Muscle of leg (tissue), 11 donors: ENCODE measurements around the gene ALOX5. TPM values are rescaled to one million over a fixed set of nuclear protein-coding genes. Genes with fewer than 3 reads are reported as not detected.

Experiments used
- DNase-seq: peaks from one replicate; pipeline ENCODE4 v3.0.0; 2013
- H3K27ac ChIP-seq: one replicate; pipeline ENCODE4 v1.5.1; 2013; ENCODE audit warnings: mild to moderate bottlenecking, low read length, control low read depth
- H3K27me3 ChIP-seq: one replicate; pipeline ENCODE4 v1.6.1; 2013; ENCODE audit warnings: low read length; ENCODE audit not compliant: control insufficient read depth, insufficient read depth
- H3K36me3 ChIP-seq: one replicate; pipeline ENCODE4 v1.6.1; 2013; ENCODE audit warnings: low read length; ENCODE audit not compliant: control insufficient read depth, insufficient read depth
- H3K4me1 ChIP-seq: one replicate; pipeline ENCODE4 v1.6.1; 2013; ENCODE audit warnings: low read length; ENCODE audit not compliant: control insufficient read depth, insufficient read depth
- H3K4me3 ChIP-seq: one replicate; pipeline ENCODE4 v1.5.1; 2013; ENCODE audit warnings: low read length, control low read depth
- H3K9me3 ChIP-seq: replicated peaks from 2 replicates; pipeline ENCODE4 v1.6.1; 2013; ENCODE audit warnings: low read depth, low read length; ENCODE audit not compliant: control insufficient read depth
- WGBS: methylation state at CpG from one replicate; pipeline ENCODE4 v1.1.5; 2013; ENCODE audit warnings: missing lambda C conversion rate; ENCODE audit not compliant: insufficient coverage; 5-methylcytosine and 5-hydroxymethylcytosine counted together
- polyA plus RNA-seq, 8 donors: library from polyadenylated mRNA; unstranded; fragments of 120-200 nt; gene quantifications; one replicate each; pipeline versions ENCODE4 v1.2.1 to v1.2.3, GENCODE V29; 2013; ENCODE audit warnings: inconsistent platforms in 1 of 8, low replicate concordance in 1 of 8; ENCODE audit not compliant: insufficient read length in 8 of 8, insufficient read depth in 1 of 8
- total RNA-seq: library from RNA; stranded (reverse); fragments of 120-200 nt; gene quantifications from one replicate; pipeline ENCODE4 v1.2.4, GENCODE V29; 2013

ALOX5 gene
- total and polyA plus RNA-seq, 9 donors = 0.58 to 1.9 (median 1.2) TPM

- Histone ChIP-seq H3K9me3 (no peaks in the 10 kb centered on the region), H3K36me3 (no peaks in the 10 kb centered on the region), H3K27me3 (peaks cover 10% of the 10 kb centered on the region), H3K4me3 (no peak overlapping the region), H3K4me1 (peaks cover 74% of the 10 kb centered on the region), H3K27ac (no peak overlapping the region)
- DNase-seq = no peak
- 70% methylated on average over 2 of the region's 9 CpGs for WGBS
Measured at GRCh38 chr10:45422866-45423659, 49.0 kb downstream of the ALOX5 start.

GRCh38 chr10:45423976-45424499, 50.0 kb downstream of the ALOX5 start:
- no peaks in the 10 kb centered on the region for H3K36me3 ChIP-seq
- no peaks in the 10 kb centered on the region for H3K9me3 ChIP-seq
- DNase-seq = no peak
- peaks cover 76% of the 10 kb centered on the region for H3K4me1 ChIP-seq
- WGBS = 84% methylated on average over 7 of the region's 7 CpGs
- no peak overlapping the region for H3K4me3 ChIP-seq
- H3K27ac ChIP-seq = no peak overlapping the region
- H3K27me3 ChIP-seq = peaks cover 18% of the 10 kb centered on the region

- Histone ChIP-seq H3K27ac (no peak overlapping the region), H3K27me3 (peaks cover 18% of the 10 kb centered on the region), H3K9me3 (no peaks in the 10 kb centered on the region), H3K36me3 (no peaks in the 10 kb centered on the region), H3K4me1 (peaks cover 70% of the 10 kb centered on the region), H3K4me3 (no peak overlapping the region)
- WGBS = 67% methylated on average over 13 of the region's 15 CpGs
- DNase-seq = peak; percentile 64
Measured at GRCh38 chr10:45424668-45425404, 50.8 kb downstream of the ALOX5 start.

- Histone ChIP-seq H3K27me3 (peaks cover 18% of the 10 kb centered on the region), H3K36me3 (no peaks in the 10 kb centered on the region), H3K4me3 (no peak overlapping the region), H3K9me3 (no peaks in the 10 kb centered on the region), H3K27ac (peak overlapping the region; percentile 35), H3K4me1 (peaks cover 62% of the 10 kb centered on the region)
- no peak for DNase-seq
- 68% methylated on average over 6 of the region's 10 CpGs for WGBS
Measured at GRCh38 chr10:45425621-45426563, 51.9 kb downstream of the ALOX5 start.

GRCh38 chr10:45427262-45427969, 53.4 kb downstream of the ALOX5 start:
- 15% methylated on average over 46 of the region's 50 CpGs for WGBS
- Histone ChIP-seq H3K36me3 (no peaks in the 10 kb centered on the region), H3K4me1 (peaks cover 46% of the 10 kb centered on the region), H3K27ac (no peak overlapping the region), H3K27me3 (peaks cover 18% of the 10 kb centered on the region), H3K4me3 (peak overlapping the region; percentile 25), H3K9me3 (no peaks in the 10 kb centered on the region)
- DNase-seq = no peak

GRCh38 chr10:45427970-45428366, 54.0 kb downstream of the ALOX5 start:
- DNase-seq = peak; percentile 62

GRCh38 chr10:45428611-45429510, 54.8 kb downstream of the ALOX5 start:
- Histone ChIP-seq H3K27me3 (peaks cover 18% of the 10 kb centered on the region), H3K4me3 (no peak overlapping the region), H3K36me3 (no peaks in the 10 kb centered on the region), H3K9me3 (no peaks in the 10 kb centered on the region), H3K4me1 (peaks cover 42% of the 10 kb centered on the region), H3K27ac (no peak overlapping the region)
- no peak for DNase-seq
- 86% methylated on average over 10 of the region's 10 CpGs for WGBS

More at GRCh38 chr10:45427970-45428366, 54.0 kb downstream of the ALOX5 start:
- H3K36me3 ChIP-seq = no peaks in the 10 kb centered on the region
- no peak overlapping the region for H3K27ac ChIP-seq
- H3K9me3 ChIP-seq = no peaks in the 10 kb centered on the region
- WGBS = 20% methylated on average over 10 of the region's 16 CpGs
- H3K4me3 ChIP-seq = peak overlapping the region; percentile 25
- H3K4me1 ChIP-seq = peaks cover 42% of the 10 kb centered on the region
- peaks cover 18% of the 10 kb centered on the region for H3K27me3 ChIP-seq

- no peak overlapping the region for H3K27ac ChIP-seq
- 82% methylated on average over 2 of the region's 2 CpGs for WGBS
- no peaks in the 10 kb centered on the region for H3K36me3 ChIP-seq
- H3K9me3 ChIP-seq = no peaks in the 10 kb centered on the region
- no peak for DNase-seq
- H3K4me3 ChIP-seq = no peak overlapping the region
- H3K4me1 ChIP-seq = peaks cover 37% of the 10 kb centered on the region
- H3K27me3 ChIP-seq = peaks cover 15% of the 10 kb centered on the region
Measured at GRCh38 chr10:45429790-45430189, 55.8 kb downstream of the ALOX5 start.
